ENCODE results near the gene CAPS. TPM values are rescaled to one million over a fixed set of nuclear protein-coding genes. Genes with fewer than 3 reads are reported as not detected.

Gene CAPS
- total RNA-seq, 1 experiment from 2014 or later, result 2.3 TPM

- peaks cover 10% of the 10 kb centered on the region for H3K27me3 Mint-ChIP-seq (ENCODE audit: low read depth)
- H3K79me1 ChIP-seq (ENCODE audit: insufficient read depth, low read depth, low read length, poor library complexity, severe bottlenecking), result no peaks in the 10 kb centered on the region
Observed at GRCh38 chr19:5870986-5871394, 43.1 kb upstream of the CAPS start.

More at GRCh38 chr19:5870986-5871394, 43.1 kb upstream of the CAPS start:
- no peak overlapping the region for H2BK20ac ChIP-seq (ENCODE audit: low read depth, low read length, poor library complexity, severe bottlenecking)
- H2BK120ac ChIP-seq (ENCODE audit: low read depth, low read length, poor library complexity, severe bottlenecking), result no peak overlapping the region
- no peaks in the 10 kb centered on the region; a peak in 1 of 7 replicates for H3K36me3 Mint-ChIP-seq (ENCODE audit: insufficient read depth in 1 of 3, low read depth in 3 of 3)
- no CpG with 5 or more reads among the region's 12 CpGs for WGBS (ENCODE audit: extremely low coverage, insufficient read length, low lambda C conversion rate)
- no peak overlapping the region for H3K27ac Mint-ChIP-seq
- H2AFZ ChIP-seq (ENCODE audit: low read length), result no peak overlapping the region
- no peaks in the 10 kb centered on the region; a peak in 1 of 4 replicates for H3K4me1 Mint-ChIP-seq
- no peak overlapping the region for H2BK12ac ChIP-seq (ENCODE audit: insufficient read length, low read depth, low read length)
- H3K9me3 ChIP-seq (ENCODE audit: control insufficient read depth, low read depth, low read length), result no peaks in the 10 kb centered on the region
- no peak overlapping the region for H4K5ac ChIP-seq (ENCODE audit: insufficient read length, low read depth, low read length)
- H3K27ac ChIP-seq (ENCODE audit: insufficient read length, low read depth, low read length), result no peak overlapping the region
- H3K4ac ChIP-seq (ENCODE audit: low read depth, low read length), result no peak overlapping the region
- H3K56ac ChIP-seq (ENCODE audit: insufficient read length, low read depth, low read length), result no peak overlapping the region
- H2BK5ac ChIP-seq (ENCODE audit: insufficient read length, low read length), result no peak overlapping the region
- no peak overlapping the region for H3K23ac ChIP-seq (ENCODE audit: insufficient read length, low read depth, low read length)
- H3K4me2 ChIP-seq (ENCODE audit: insufficient read depth, insufficient read length, low read length), result no peak overlapping the region
- no peak for TF ChIP-seq CTCF (conservative IDR thresholded peaks at IDR 0.05)
- no peak overlapping the region for H3K9ac ChIP-seq (ENCODE audit: extremely low read depth, insufficient read length, low read length)
- no peak overlapping the region for H4K8ac ChIP-seq (replicated peaks; ENCODE audit: insufficient read length, low read depth, low read length)
- H3K18ac ChIP-seq (ENCODE audit: insufficient read length, low read depth, low read length), result no peak overlapping the region
- H2AK5ac ChIP-seq (ENCODE audit: insufficient read length, low read length), result no peak overlapping the region
- H3K14ac ChIP-seq (ENCODE audit: insufficient read depth, low read length), result no peak overlapping the region
- no peaks in the 10 kb centered on the region for H3K79me2 ChIP-seq (ENCODE audit: insufficient read depth, low read length)
- no peaks in the 10 kb centered on the region for H3K9me3 Mint-ChIP-seq
- no peaks in the 10 kb centered on the region for H3K27me3 ChIP-seq (ENCODE audit: insufficient read depth, low read length)
- H3K23me2 ChIP-seq (ENCODE audit: insufficient read length, low read depth, low read length, poor library complexity, severe bottlenecking), result no peaks in the 10 kb centered on the region
- no peak overlapping the region for H4K91ac ChIP-seq (ENCODE audit: insufficient read length, low read depth, low read length)
- no peak overlapping the region for H2BK15ac ChIP-seq (ENCODE audit: low read depth, low read length)
- H3T11ph ChIP-seq (ENCODE audit: low read length), result no peak overlapping the region
- no peaks in the 10 kb centered on the region for H4K20me1 ChIP-seq (ENCODE audit: control insufficient read depth, insufficient read depth, insufficient read length)
- no peak overlapping the region for H3K4me3 Mint-ChIP-seq
- no peak for DNase-seq
- H3K4me1 ChIP-seq (ENCODE audit: insufficient read depth, low read length), result no peaks in the 10 kb centered on the region
